Hematopoietic multipotent progenitor cell treated with erythropoietin and hydrocortisone succinate and interleukin-3 and kit ligand, for 8 days (in vitro differentiated cells): Measurements from ENCODE around the gene LRRC8C.

Experiments
- DNase-seq: peaks from one replicate; pipeline ENCODE4 v3.0.0-alpha.2; 2015

The LRRC8C gene

DNA sequence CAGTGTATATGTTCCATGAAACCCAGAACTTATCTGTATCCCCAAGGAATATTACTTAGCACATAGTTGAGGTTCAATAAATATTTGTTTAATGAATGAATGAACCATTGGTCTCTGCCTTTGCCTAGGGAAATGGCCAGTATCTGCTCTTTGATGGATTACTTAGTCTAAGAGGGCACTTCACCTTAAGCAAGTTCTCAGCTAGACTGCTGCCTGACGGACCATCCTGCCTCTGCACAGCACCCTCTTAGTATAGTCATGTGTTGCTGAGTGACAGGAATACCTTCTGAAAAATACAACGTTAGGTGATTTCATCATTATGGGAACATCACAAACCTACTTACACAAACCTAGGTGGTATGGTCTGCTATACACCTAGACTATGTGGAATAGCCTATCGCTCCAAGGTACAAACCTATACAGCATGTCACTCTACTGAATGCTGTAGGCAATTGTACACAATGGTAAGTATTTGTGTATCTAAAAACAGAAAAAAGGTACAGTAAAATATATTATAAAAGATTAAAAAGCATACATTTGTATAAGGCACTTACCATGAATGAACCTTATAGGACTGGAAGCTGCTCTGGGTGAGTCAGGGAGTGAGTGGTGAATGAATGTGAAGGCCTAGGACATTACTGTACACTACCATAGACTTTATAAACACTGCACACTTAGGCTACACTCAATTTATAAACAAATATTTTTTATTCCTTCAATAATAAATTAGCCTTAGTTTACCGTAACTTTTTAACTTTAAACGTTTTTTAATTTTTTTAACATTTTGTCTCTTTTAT, 104.2 kb downstream of the LRRC8C start:
- DNase-seq, result no peak

DNA sequence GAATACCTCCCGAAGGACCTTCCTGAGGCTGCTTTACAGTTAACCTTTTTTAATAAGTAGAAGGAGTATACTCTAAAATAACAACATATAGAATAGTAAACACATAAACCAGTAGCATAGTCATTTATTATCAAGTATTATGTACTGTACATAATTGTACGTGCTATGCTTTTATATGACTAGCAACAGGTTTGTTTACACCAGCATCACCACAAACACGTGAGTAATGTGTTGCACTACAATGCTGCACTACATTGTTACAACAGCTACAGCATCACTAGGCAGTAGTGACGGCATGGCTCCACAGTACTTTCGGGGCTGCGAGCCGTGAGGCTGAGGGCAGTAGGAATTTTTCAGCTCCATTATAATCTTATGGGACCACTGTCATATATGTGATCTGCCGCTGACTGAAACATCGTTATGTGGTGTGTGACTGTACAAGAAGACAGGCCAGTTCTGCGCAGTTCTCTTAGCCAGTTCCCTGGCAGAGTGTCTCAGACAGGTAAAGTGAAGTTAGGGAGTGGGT, 105.1 kb downstream of the LRRC8C start:
- DNase-seq, result no peak

DNA sequence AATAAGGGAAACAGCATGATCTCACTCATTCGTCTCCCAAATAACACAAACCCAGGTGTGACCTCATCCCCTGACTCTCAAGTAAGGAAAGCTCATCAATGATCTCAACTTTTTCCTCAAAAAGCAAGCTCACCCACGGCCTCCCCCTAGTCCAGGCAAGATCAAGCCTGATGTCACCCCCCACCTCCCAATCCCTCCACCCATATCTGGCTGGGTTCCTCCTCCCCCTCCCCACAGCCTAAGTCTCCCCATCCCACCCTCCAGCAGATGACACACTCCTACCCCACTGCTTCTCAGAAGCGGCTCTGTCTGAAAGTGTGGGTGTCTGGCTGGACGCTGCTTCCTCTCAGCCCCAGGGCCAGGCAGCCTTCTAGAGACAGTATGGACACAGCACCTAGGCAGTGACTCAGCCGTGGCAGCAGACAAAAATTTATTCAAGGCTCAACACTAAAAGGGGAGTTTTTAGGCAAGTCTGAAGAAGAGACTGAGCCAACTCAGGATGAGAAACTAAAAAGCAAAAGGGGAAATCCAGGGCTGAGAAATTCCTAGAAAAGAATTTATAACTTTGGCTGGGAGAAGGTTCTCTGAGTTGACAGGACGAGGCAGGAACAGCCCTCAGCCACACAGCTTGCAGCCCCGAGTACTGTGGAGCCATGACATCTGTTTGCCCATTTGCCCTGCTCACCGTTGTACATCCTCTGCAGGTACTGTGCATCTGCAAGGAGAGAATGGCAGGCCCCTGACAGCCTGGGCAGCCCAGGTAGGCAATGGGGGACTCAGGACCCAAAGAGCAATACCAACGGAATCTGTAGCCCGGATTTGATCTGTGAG, 106.3 kb downstream of the LRRC8C start:
- no peak for DNase-seq

DNA sequence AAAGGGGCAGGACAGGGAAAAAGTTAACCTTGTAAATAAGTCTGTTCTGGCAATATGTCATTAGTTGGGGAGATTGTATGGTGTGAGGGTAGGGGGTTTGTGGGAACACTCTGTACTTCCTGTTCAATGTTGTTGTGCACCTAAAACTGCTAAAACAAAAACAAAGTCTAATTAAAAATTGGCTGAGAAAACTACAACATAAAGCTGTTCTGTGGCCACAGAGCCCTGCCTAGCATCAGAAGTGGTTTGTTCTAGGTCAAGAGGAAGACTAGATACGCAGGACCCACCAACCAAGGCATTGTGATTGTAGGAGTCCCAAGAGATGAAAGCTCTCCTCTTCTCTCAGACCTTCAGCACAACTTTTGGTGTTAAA, 106.9 kb downstream of the LRRC8C start:
- DNase-seq, result no peak

DNA sequence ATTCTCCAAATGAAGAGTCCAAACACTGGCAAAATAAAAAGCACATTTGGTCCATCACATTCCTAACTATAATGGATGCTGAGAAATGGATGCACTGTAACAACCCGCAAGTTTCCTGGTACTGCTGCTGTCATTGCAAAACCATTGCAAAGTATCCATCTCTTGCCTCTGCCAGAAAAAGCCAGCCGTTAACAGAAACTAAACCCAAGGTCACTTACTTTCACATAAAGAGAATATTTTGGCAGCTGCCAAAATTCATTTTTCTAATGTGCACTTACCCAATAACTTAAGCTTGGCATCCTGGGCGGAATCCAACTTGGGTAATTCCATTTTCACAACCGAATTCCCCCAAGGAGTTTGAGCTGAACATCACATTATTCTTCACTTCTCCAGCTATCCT, 110.9 kb downstream of the LRRC8C start:
- DNase-seq, result no peak

DNA sequence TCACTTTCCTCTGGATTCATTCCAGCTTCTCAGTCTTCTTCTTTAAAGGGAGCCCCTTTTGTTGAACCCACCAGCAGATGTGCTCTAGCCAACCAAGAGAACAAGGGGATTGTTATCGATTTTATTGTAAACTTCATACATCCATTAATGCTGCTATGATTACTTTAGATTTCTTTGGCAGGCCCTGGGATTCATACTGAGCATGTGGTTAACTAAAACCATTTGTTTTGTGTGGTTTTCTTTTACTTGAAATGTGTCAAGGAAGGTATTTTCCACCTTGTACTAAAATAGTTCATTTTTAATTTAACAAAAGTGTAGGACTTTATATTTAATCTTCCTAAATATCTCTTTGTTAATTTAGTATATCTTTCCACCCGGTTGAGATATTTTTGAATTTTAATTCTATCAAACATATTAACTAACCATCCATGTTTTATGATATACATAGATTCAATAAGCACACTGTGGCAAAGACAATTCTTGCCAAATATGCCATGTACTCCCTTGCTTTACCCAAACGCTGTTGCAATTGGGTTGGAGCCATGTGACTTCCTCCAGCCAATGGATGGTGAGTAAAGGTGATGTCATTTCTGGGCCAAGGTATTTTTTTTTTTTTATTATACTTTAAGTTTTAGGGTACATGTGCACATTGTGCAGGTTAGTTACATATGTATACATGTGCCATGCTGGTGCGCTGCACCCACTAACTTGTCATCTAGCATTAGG, 113.7 kb downstream of the LRRC8C start:
- no peak for DNase-seq

DNA sequence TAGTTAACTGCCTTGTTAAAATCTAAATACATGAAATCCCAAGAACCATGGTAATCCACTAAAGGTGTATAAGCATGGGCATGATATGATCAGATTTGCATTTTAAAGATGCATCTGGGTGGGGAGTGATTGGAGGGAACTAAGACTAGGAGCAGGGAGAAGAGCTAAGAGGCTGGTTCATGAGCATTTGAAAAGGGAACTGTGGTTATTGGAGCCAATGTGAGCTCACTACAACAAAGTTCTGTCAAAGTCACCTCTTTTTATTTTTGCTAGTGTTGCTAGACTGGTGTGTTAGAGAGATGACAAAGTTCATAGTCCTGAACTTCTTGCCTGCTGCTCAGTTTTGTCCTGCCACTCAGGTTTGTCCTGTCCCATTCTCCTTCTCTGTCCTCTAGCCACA, 120.8 kb downstream of the LRRC8C start:
- DNase-seq, result no peak

DNA sequence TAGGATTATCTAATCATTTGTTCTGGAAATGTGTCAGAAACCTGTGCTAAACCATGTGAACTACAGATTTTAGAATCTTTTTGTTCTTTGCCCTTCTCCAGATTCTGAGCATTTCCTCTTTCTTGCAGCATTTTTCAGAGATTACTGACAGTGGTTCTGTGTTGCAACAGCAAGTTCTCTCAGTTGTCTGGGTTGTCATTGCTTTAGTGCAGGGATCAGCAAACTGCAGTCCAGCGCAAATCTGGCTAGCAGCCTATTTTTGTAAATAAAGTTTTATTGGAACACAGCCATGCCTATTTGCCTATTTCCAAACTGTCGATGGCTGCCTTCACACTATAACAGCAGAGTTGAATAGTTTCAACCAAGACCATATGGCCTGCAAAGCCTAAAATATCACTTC, 121.6 kb downstream of the LRRC8C start:
- no peak for DNase-seq

DNA sequence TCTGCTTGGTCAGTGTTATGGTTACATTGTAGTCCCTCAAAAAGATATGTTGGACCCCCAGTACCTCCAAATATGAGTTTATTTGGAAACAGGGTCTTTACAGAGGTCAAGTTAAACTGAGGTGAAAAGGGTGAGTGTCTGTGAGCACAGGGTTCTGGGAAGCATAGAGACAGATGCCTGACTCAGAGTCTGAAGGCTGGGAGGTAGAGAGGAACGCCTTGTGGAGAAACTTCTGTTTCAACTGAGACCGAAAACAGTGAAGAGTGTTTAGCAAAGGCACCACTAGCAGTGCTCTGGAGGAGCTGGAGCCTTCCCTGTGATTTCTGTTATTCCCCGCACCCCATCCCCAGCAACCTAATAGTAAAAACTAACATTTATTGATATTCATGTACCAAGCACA, 122.7 kb downstream of the LRRC8C start:
- DNase-seq, result no peak

DNA sequence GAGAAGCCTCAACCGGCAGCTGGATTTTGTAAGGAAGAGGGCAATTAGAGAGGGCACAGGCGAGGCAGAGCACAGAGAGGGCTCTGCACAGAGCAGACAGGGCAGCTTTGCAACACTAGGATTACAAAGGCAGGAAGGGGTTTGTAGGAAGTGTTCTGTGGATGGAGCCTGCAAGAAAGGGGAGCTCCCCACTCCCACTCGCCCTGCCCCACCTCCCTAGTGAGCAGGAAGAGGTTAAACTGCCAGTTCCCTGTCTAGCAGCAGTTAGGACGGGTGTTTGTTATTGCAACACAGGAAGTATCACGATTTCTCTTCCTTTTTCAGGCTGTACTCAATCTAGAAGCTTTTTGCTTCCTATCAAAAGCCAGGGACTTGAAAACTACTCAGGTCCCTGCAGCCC, 124.6 kb downstream of the LRRC8C start:
- DNase-seq, result no peak

DNA sequence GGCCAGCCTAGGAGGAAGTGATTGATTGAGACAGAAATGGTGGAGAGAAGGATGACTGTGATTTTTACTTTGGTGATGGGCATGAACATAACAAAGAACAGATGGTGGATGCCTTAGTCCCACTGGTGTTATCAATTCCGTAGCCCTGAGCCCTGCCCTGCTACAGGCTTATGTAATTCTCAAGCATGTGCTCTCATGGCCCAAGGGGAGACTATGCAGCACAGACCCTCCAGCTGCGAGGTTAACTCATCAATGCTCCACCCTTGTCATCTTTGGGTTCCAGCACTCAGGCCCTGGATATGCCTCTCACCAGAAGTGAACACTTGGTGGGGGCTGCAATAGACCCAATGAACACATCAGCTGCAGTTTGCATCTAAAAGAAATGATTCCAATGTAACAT, 125.2 kb downstream of the LRRC8C start:
- DNase-seq, result no peak

DNA sequence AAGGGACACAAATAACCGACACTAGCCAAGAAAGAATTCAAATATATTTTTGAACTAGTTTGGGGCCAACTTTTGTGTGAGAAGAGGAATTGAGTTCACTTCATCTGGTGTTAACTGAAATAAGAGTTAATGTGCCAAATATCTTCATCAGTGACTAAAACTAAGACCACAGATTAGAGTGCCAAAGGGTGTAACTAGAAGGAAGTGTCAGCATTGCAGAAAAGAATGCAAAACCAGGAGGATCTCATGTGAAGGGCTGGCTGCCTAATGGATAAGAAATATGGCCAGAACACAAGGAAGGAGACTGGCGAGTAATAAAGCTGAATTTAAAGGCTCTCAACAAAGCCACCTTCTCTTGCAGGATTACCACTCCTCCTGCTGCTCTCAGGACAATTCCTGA, 126.1 kb downstream of the LRRC8C start:
- DNase-seq, result no peak

DNA sequence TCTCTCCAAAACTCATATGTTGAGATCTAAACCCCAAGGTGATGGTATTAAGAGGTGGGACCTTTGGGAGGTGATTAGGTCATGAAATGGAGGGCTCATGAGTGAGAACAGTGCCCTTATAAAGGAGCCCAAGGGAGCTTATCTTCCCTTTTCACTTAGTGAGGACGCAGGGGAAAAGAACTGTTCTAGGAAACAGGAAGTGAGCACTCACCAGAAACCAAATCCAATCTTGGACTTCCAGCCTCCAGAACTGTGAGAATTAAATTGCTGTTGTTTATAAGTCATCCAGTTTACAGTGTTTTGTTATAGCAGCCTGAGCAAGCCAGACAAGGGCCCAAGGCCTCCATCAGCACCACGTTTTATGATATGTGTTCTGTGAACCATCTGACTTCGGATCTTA, 127.6 kb downstream of the LRRC8C start:
- DNase-seq, result peak; percentile 11

DNA sequence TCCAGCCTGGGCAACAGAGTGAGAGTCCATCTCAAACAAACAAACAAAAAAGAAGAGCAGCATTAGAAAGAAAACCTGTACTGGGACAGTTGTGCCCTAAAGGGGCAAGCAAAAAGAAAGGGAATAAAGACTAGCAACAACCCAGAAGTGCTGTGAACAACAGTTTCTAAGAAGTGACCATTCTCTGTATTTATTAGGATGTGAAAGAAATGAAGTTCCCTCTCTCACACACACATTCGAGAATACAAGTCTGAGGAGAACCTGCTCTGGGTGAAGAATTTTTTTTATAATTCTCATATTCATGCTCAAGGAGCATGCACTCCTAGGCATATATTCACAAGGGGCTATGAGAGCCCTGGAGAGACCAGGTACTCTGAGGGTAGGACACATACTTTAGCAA, 128.4 kb downstream of the LRRC8C start:
- DNase-seq, result no peak

DNA sequence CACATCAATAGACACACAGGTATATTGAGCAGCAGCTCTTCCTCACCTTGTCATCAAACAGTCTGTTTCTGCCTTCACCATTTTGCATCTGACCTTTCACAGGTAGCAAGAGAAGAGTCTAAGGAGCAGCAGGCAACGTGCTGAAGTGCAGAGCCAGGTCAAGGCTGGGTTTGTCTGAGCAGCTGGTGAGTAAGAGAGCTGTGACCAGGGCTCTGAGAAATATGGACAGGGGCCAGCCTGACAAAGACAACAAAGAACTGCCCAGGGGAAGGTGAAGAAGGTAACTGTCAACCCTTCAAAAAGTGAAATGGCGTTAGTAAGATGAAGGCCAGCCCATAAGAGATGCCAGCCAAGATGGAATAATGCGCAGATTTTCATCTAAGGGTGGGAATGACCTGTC, 129.0 kb downstream of the LRRC8C start:
- no peak for DNase-seq

DNA sequence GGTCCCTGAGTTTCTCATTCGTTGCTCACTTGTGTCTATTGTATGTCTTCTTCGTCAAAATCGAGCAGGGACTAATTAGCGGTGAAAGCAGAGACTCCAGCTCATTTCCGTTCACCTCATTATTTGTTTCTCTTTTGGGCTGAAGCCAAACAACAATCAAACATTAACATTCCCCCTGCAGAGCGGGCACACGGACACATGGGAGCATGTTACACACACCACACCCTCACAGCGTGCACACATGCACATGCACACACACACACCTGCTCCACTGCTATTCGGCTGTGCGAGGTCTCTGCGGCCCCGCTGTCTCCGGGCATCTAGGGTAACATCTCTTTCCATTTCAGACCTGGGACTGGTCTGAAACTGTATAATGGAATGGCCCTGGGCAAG, 129.5 kb downstream of the LRRC8C start:
- peak; percentile 8 for DNase-seq

DNA sequence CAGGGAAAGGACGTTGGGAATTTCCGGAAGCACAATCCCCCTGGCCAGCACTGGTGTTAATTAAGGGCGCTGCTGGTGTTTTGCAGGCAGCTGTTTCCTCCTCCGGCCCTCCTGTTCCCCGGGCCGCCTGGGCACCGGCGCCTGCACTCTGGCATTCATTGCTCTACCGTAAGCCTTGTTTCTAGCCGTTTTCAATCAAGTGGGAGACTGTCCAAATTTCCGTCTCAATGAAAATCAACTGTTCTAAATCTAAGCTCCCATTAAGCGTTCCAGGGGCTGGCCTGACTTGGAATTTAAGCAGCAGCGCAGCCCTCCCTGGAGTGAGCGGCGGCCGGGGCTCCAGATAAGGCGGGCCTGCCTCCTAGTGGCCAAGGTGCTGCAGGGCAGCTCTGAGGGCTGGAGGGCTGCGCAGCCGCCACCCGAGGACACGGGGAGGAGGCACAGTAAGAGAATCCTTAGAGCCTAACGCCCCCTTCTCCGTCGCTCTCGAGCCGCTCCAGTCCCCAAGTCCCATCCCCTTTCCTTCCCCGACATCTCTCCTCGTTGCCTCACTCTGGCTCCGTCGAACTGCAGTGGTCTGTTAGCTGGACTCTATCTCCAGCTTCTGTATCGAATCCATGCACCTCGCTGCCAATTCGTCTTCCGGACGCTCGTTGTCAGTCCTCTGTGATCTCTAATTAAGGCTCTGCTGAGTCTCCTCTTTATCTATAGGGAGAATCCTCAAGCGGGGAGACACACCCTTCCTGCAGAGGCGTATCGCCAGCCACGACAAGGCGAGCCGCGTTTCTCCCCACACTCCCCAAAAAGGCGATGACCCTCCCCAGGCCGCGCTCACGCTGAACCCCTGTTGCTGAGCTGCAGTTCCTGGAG, 130.1 kb downstream of the LRRC8C start:
- DNase-seq, result peak; percentile 88

DNA sequence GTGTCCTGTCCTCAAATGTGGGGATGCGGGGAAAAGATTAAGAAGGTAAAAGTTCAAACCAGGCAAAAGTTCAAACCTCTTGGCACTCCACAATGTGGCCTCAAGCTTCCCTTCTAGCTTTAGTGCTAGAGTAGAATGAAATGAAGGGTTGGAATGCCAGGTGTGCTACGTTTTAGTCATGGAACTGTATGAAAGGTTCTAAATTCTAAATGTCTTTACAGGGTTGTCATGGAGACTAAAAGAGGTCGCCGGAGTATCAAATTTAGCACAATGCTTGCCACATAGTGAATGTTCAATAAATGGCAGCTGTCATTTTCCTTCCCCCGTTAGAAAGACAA, 130.7 kb downstream of the LRRC8C start:
- DNase-seq, result no peak

DNA sequence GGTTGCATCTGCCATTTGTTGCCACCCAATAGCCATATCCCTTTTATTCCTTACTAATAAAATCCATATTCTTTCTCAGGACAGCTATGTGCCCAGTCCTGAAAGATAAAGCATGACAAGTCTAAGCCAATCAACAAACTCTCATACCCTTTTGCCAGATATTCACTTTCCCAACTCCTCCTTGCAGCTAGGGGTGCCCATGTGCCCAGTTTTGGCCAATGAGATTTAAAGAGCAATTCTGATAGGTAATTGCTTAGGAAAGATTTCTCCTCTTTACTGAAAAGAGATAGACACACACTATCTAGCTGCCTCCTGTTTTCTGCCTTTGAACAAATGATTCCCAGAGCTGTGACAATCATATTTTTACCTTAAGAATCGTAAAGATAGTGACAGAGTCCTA, 132.9 kb downstream of the LRRC8C start:
- DNase-seq, result no peak

DNA sequence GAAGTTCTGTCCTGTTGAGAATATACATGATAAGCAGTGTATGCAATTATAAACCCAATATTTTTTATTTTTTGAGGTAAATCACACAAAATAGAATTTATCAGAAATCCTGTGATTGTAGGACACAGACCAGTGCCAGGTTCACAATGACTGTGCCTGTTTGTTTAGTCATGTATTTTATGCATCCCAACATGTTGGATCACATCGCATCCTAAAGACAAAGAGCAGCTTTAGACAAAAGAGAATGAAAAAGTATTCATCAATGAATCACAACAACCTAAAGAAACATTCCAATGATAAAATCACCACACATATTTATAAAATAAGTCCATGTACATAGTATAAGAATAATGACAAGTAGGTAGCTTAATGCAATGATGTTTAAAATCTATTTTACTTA, 134.7 kb downstream of the LRRC8C start:
- DNase-seq, result no peak
